Colonic mucosa (tissue), 4 donors: ENCODE measurements around the gene LMLN. TPM values are rescaled to one million over a fixed set of nuclear protein-coding genes. Genes with fewer than 3 reads are reported as not detected.
"Not testable (repeated sequence)": the region's sequence is repeated elsewhere in the genome, so short reads cannot be mapped to it uniquely, and the experiment has no call there.

Experiments used
- DNase-seq: peaks from one replicate; pipeline ENCODE4 v3.0.0-alpha.2; 2020
- H3K27ac ChIP-seq: fragments of 200-600 bp; one replicate; pipeline ENCODE4 v1.8.0; 2021
- H3K27me3 ChIP-seq: fragments of 200-600 bp; one replicate; pipeline ENCODE4 v1.8.0; 2021
- H3K36me3 ChIP-seq: fragments of 200-600 bp; one replicate; pipeline ENCODE4 v1.8.0; 2021
- H3K4me1 ChIP-seq: fragments of 200-600 bp; one replicate; pipeline ENCODE4 v1.8.0; 2021; ENCODE audit warnings: mild to moderate bottlenecking
- H3K4me3 ChIP-seq: fragments of 200-600 bp; one replicate; pipeline ENCODE4 v1.8.0; 2021
- H3K9ac ChIP-seq, 2 donors: one replicate each; pipeline ENCODE4 v1.7.0; 2013; ENCODE audit warnings: control low read depth in 2 of 2, low read depth in 2 of 2, low read length in 2 of 2
- H3K9me3 ChIP-seq: fragments of 200-600 bp; one replicate; pipeline ENCODE4 v1.8.0; 2021
- CTCF ChIP-seq: fragments of 200-600 bp; IDR thresholded peaks from one replicate; pipeline ENCODE4 v1.8.0; 2022; ENCODE audit warnings: antibody characterized with exemption, mild to moderate bottlenecking
- intact Hi-C: fragments of 100-400 bp; cut with DNase I; formaldehyde crosslinking; loops from one replicate; pipeline ENCODE4 v1.14.1; 2022
- total RNA-seq, 2 donors: library from RNA; stranded (reverse); fragmentation: NEBNext Ultra II Directional in 1 of 2; extraction: Animal tissue kit (Norgen Biotek cat#: 25700) in 1 of 2; gene quantifications; one replicate each; pipeline ENCODE4 v1.2.1, GENCODE V29; 2021
- donor health status: healthy.
- donor health status: DM: no; HTN: no; CAD: no.
- donor health status: DM: no; HTN: no; CAD: no.

The LMLN gene
- total RNA-seq, 2 donors from 2014 or later: 5.0 to 5.9 TPM

GRCh38 chr3:197955892-197956477, 4.0 kb upstream of the LMLN start:
- no peak overlapping the region for H3K9ac ChIP-seq
- no peak overlapping the region for H3K4me3 ChIP-seq
- peaks cover 10% of the 10 kb centered on the region for H3K4me1 ChIP-seq
- H3K9me3 ChIP-seq: no peaks in the 10 kb centered on the region
- intact Hi-C loops: no loop called here
- DNase-seq: no peak
- H3K27ac ChIP-seq: no peak overlapping the region
- no peak for TF ChIP-seq CTCF
- no peaks in the 10 kb centered on the region for H3K27me3 ChIP-seq
- H3K36me3 ChIP-seq: peaks cover 29% of the 10 kb centered on the region

GRCh38 chr3:197956626-197956988, 3.4 kb upstream of the LMLN start:
- DNase-seq: no peak
- intact Hi-C loops: no loop called here
- Histone ChIP-seq H3K27ac (no peak overlapping the region), H3K9ac (no peak overlapping the region), H3K9me3 (no peaks in the 10 kb centered on the region), H3K4me1 (peaks cover 3% of the 10 kb centered on the region), H3K27me3 (no peaks in the 10 kb centered on the region), H3K36me3 (peaks cover 26% of the 10 kb centered on the region), H3K4me3 (no peak overlapping the region)
- no peak for TF ChIP-seq CTCF

- Histone ChIP-seq H3K9ac (no peak overlapping the region), H3K36me3 (peaks cover 19% of the 10 kb centered on the region), H3K9me3 (no peaks in the 10 kb centered on the region), H3K4me1 (no peaks in the 10 kb centered on the region), H3K4me3 (no peak overlapping the region), H3K27me3 (no peaks in the 10 kb centered on the region), H3K27ac (no peak overlapping the region)
- intact Hi-C loops: no loop called here
- DNase-seq: no peak
- TF ChIP-seq CTCF: no peak
Observed at GRCh38 chr3:197957790-197958133, 2.3 kb upstream of the LMLN start.

- Histone ChIP-seq H3K4me1 (no peaks in the 10 kb centered on the region), H3K9ac (no peak overlapping the region), H3K36me3 (peaks cover 13% of the 10 kb centered on the region), H3K27ac (no peak overlapping the region), H3K4me3 (no peak overlapping the region), H3K9me3 (no peaks in the 10 kb centered on the region), H3K27me3 (no peaks in the 10 kb centered on the region)
- DNase-seq: no peak
- no peak for TF ChIP-seq CTCF
- intact Hi-C loops: no loop called here
Observed at GRCh38 chr3:197958346-197958745, 1.7 kb upstream of the LMLN start.

- H3K27me3 ChIP-seq, H3K9me3 ChIP-seq, H3K4me1 ChIP-seq, H3K4me3 ChIP-seq, H3K27ac ChIP-seq, H3K9ac ChIP-seq, intact Hi-C loops: not testable (repeated sequence)
- H3K36me3 ChIP-seq: peaks cover 12% of the 10 kb centered on the region
- peak; percentile 24 for DNase-seq
Observed at GRCh38 chr3:197958848-197959247, 1.2 kb upstream of the LMLN start.

GRCh38 chr3:197959500-197959890, 522 bp upstream of the LMLN start:
- peak overlapping the region; percentile 58 for H3K27ac ChIP-seq
- H3K4me3 ChIP-seq: peak overlapping the region; percentile 79
- H3K9ac ChIP-seq: peak overlapping the region in 1 of 2 donors; percentile 82
- no peaks in the 10 kb centered on the region for H3K4me1 ChIP-seq
- intact Hi-C loops: no loop called here
- DNase-seq: no peak
- H3K36me3 ChIP-seq: peaks cover 7% of the 10 kb centered on the region
- TF ChIP-seq CTCF: no peak
- no peaks in the 10 kb centered on the region for H3K9me3 ChIP-seq
- no peaks in the 10 kb centered on the region for H3K27me3 ChIP-seq
